ENCODE data around the gene PLRG1. TPM values are rescaled to one million over a fixed set of nuclear protein-coding genes. Genes with fewer than 3 reads are reported as not detected.

PLRG1 gene
- total RNA-seq, 1 experiment from 2014 or later, result 77.4 TPM

Other genes starting within 250 kb of the PLRG1 start
- not detected in 2 replicates for gene DCHS2, start 58.6 kb downstream of the PLRG1 start, total RNA-seq (2014; rRNA removed; shearing (Covaris generic))
- not detected in 2 replicates for gene FGB, start 12.6 kb upstream of the PLRG1 start, total RNA-seq (2014; rRNA removed; shearing (Covaris generic))
- gene FGA, start 40.3 kb upstream of the PLRG1 start, total RNA-seq (2014; rRNA removed; shearing (Covaris generic)), result not detected in 2 replicates
- gene FGG, start 62.3 kb upstream of the PLRG1 start, total RNA-seq (2014; rRNA removed; shearing (Covaris generic)), result not detected in 2 replicates
- under 0.01 and 0.10 TPM in 2 replicates for gene LRAT, start 193.6 kb upstream of the PLRG1 start, total RNA-seq (2014; rRNA removed; shearing (Covaris generic))
- not detected in 2 replicates for gene RBM46, start 230.9 kb upstream of the PLRG1 start, total RNA-seq (2014; rRNA removed; shearing (Covaris generic))

All from RPMI7951 (cell line).